Tibial nerve (tissue), 4 donors: ENCODE results near the gene ZNF787.

Experiments
- EP300 ChIP-seq, 2 donors: sonication (generic); formaldehyde crosslinking; IDR thresholded peaks; one replicate each; pipeline ENCODE4 v1.6.1; 2017; ENCODE audit warnings: antibody characterized with exemption in 2 of 2, mild to moderate bottlenecking in 1 of 2
- POLR2A ChIP-seq, 2 donors: fragments of 450-650 bp; IDR thresholded peaks; one replicate each; pipeline ENCODE4 v1.6.1; 2017; ENCODE audit warnings: antibody characterized with exemption in 2 of 2, mild to moderate bottlenecking in 2 of 2, moderate library complexity in 2 of 2
- TF ChIP-seq, protein P1 (sequence below), 5 experiments: fragments of 200-600 bp in 3 of 5; fragments of 450-650 bp in 2 of 5; sonication (generic) in 3 of 5; IDR thresholded peaks; one replicate each; pipeline ENCODE4 v1.5.1; 2016 to 2019; ENCODE audit warnings: antibody characterized with exemption in 5 of 5, mild to moderate bottlenecking in 3 of 5, moderate library complexity in 2 of 5

DNA sequence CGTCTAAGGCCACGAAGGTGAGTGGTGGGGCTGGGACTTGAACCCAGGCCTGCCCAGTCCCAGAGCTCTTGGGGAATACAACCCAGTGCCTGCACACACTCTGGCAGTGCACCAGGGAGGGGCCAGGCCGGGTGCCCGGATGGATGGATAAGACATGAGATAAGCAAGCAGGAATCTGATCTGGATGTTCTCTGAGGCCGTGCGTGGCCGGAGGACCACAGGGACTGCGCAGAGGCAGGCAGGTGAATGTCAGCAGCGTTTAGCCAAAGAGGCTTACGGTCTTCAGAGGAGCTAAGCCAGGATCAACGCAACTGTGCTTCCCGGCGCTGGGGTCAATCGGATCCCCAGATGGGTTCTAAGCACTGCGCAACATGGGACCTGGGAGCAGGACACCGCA is 1.5 kb downstream of the ZNF787 start:
- no peak for TF ChIP-seq EP300 (IDR thresholded peaks at IDR 0.05)
- no peak for TF ChIP-seq POLR2A (IDR thresholded peaks at IDR 0.05)
- TF ChIP-seq, protein P1, sequence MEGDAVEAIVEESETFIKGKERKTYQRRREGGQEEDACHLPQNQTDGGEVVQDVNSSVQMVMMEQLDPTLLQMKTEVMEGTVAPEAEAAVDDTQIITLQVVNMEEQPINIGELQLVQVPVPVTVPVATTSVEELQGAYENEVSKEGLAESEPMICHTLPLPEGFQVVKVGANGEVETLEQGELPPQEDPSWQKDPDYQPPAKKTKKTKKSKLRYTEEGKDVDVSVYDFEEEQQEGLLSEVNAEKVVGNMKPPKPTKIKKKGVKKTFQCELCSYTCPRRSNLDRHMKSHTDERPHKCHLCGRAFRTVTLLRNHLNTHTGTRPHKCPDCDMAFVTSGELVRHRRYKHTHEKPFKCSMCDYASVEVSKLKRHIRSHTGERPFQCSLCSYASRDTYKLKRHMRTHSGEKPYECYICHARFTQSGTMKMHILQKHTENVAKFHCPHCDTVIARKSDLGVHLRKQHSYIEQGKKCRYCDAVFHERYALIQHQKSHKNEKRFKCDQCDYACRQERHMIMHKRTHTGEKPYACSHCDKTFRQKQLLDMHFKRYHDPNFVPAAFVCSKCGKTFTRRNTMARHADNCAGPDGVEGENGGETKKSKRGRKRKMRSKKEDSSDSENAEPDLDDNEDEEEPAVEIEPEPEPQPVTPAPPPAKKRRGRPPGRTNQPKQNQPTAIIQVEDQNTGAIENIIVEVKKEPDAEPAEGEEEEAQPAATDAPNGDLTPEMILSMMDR (IDR thresholded peaks at IDR 0.05): no peak
